T-helper 1 cell (primary cell): ENCODE results near the gene DYNC1H1.
A peak's percentile ranks its signal among the peaks of the same experiment; 100 is the strongest.

Source experiments
- DNase-seq, 5 donors: peaks; one replicate each; pipeline ENCODE4 v3.0.0-alpha.2; 2012 to 2020

Gene DYNC1H1

GRCh38 chr14:102005336-102005735 lies 41.0 kb downstream of the DYNC1H1 start:
- DNase-seq, result no peak

- no peak for DNase-seq
Measured at GRCh38 chr14:102007916-102008418, 43.6 kb downstream of the DYNC1H1 start.

GRCh38 chr14:102008891-102009290 lies 44.5 kb downstream of the DYNC1H1 start:
- no peak for DNase-seq

DNA sequence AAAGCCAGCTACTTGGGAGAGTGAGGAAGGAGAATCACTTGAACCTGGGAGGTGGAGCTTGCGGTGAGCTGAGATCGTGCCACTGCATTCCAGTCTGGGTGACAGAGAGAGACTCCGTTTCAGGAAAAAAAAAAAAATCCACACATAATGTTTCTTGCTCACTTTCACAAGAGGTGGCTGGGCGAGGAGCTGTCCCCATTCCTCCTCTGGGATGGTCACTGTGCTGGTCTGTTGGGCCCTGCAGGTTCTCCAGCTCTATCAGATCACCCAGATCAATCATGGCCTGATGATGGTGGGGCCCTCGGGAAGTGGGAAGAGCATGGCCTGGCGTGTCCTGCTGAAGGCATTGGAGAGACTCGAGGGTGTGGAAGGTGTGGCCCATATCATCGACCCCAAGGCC lies 47.3 kb downstream of the DYNC1H1 start:
- no peak for DNase-seq

DNA sequence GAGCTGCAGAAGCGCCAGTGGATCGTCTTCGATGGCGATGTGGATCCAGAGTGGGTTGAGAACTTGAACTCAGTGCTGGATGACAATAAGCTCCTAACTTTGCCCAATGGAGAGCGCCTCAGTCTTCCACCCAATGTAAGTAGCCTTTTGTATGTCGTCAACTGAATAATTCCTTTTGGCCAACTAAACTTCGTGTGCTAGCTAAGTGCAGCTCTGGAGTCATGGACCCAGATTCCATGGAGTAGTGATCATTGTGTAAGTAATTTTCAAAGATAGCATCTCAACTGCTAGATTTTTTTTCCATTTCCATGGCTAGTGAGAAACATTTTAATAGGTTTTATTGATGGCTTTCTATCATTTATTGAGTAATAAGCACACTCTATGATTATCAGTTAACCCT lies 48.0 kb downstream of the DYNC1H1 start:
- no peak for DNase-seq

DNA sequence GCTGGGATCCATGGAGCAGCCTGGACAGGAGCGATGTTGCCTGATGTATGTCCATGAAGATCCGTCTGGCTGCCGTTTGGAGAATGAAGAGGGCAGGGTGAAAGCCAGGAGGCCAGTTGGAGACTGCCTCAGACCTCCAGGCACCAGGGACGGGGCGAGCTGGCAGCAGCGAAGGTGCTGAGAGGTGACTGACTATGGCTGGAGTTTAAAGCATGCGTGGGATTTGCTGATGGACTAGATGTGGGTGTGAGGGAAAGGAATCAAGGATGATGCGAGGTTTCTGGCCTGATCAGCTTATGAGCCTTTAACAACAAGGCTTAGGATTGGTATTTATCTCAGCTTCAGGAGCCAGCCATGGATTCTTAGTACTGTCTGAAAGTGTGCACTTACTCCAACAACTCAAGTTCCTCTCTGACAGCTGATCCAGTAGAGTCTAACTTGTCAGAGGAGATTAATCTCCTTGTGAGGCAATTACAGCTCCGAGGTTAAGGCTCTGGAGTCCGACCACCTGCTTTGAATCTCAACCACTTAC lies 49.4 kb downstream of the DYNC1H1 start:
- DNase-seq, result no peak

DNA sequence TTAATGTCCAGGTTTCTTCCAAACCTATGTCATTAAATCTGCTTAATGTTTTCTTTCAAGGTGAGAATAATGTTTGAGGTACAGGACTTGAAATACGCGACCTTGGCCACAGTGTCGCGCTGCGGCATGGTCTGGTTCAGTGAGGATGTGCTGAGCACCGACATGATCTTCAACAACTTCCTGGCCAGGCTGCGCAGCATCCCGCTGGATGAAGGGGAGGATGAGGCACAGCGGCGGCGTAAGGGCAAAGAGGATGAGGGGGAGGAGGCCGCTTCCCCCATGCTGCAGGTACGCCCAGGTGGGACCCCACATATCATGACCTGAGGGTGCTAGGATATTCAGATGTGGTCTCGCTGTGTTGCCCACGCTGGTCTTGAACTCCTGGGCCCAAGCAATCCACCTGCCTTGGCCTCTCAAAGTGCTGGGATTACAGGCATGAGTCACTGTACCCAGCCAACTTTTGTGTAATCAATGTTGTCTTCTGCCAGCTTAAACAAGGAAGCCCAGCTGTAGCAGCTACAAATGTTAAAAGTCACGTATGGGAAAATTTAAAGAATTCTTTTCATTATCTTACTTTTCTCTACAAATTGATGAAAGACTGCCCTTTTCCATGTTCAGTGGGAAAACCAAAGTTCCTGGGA lies 50.8 kb downstream of the DYNC1H1 start:
- no peak for DNase-seq

GRCh38 chr14:102015771-102016170 lies 51.4 kb downstream of the DYNC1H1 start:
- DNase-seq, result no peak

DNA sequence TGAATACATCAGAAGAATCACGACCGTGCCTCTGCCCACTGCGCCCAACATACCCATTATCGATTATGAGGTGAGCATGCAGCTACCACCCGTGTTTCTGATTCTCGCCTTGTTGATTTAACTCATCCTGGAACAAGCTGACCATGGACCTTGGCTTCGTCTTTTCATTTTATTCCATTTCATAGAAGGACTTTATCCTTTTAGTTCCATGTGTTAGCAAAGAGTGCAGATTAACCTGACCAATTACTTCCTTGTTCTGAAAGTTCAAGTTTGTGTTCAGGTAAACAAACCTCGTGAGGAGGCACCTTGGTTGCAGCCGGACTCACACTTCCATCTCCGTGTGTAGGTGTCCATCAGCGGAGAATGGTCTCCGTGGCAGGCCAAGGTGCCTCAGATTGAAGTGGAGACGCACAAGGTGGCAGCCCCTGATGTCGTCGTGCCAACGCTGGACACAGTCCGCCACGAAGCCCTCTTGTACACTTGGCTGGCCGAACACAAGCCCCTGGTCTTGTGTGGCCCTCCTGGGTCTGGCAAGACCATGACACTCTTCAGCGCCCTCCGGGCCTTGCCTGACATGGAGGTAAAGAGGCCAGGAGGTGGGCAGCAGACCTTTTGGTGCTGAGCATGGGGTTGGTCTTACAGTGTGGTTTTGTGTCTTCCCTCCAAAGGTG lies 52.2 kb downstream of the DYNC1H1 start:
- DNase-seq, result no peak

- DNase-seq, result no peak
Measured at GRCh38 chr14:102018251-102018650, 53.9 kb downstream of the DYNC1H1 start.

DNA sequence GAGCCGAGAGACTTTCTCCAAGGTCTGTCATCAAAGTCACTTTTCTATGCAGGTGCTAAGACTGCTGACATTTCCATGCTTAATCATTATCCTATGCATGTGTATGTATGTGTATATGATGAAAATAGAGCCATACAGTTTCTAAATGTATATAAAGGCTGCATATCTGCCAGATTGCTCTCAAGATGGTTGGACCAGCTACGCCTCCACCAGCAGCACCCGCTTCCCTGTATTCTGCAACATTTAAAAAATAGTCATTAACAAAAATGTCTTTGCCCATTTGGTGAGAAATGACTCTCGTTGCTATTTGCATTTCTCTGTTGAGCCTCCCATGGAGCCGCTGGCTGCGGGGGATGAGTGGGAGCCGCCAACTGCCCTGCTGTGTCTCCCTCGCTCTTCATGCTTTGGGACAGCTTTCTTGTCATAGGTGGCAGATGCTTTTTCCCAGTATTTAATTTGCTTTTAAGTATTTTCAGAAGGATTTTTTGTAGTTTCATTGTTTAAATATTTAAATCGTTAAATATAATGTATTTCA lies 54.7 kb downstream of the DYNC1H1 start:
- no peak for DNase-seq

- peak in 1 of 5 donors; percentile 81 for DNase-seq
Measured at GRCh38 chr14:102020058-102020971, 55.9 kb downstream of the DYNC1H1 start.

DNA sequence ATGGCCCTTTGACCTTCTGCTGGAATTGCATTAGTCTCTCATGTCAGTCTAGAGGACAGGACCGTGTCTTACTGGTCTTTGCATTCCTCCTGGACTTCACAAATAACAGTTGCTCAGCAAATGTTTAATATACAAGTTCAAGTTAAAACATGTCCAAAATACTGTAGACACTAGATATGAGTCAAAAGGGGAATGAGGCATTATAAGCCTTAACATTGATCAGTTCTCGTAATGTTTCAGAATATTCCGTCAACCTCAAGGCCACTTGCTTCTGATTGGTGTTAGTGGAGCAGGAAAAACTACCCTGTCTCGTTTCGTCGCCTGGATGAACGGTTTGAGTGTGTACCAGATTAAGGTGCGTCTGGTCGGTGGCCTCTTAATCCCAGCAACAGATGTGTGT lies 62.6 kb downstream of the DYNC1H1 start:
- no peak for DNase-seq

DNA sequence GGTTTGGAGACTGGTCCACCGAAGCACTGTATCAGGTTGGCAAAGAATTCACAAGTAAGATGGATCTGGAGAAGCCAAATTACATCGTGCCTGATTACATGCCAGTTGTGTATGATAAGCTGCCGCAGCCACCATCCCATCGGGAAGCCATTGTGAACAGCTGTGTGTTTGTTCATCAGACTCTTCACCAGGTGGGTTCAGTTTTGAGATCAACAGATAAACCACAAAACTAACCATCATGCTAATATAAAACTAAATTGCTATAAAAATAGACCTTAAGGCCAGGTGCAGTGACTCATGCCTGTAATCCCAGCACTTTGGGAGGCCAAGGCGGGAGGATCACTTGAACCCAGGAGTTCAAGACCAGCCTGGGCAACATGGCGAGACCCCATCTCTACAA lies 63.6 kb downstream of the DYNC1H1 start:
- DNase-seq, result no peak

- no peak for DNase-seq
Measured at GRCh38 chr14:102028733-102029132, 64.4 kb downstream of the DYNC1H1 start.

DNA sequence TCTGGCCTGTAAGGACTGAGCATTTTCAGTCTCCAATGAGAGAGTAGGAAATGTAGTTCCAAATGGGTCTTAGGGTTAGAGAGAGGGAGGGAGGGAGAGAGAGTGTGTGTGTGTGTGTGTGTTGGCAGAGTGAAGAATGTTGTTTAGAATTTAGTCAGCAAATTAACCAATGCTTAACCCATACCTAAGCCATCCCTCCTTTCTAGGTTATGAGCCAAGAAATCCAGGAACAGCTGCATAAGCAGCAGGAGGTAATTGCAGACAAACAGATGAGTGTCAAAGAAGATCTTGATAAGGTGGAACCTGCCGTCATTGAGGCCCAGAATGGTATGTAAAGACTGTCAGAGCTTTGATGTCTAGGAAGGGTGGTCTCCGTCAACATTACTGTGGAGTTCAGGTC lies 65.6 kb downstream of the DYNC1H1 start:
- no peak for DNase-seq

- DNase-seq, result no peak
Measured at GRCh38 chr14:102033241-102033640, 68.9 kb downstream of the DYNC1H1 start.

- DNase-seq, result no peak
Measured at GRCh38 chr14:102034301-102034700, 69.9 kb downstream of the DYNC1H1 start.

- DNase-seq, result no peak
Measured at GRCh38 chr14:102035914-102036313, 71.5 kb downstream of the DYNC1H1 start.

GRCh38 chr14:102037686-102038085 lies 73.3 kb downstream of the DYNC1H1 start:
- DNase-seq, result no peak

DNA sequence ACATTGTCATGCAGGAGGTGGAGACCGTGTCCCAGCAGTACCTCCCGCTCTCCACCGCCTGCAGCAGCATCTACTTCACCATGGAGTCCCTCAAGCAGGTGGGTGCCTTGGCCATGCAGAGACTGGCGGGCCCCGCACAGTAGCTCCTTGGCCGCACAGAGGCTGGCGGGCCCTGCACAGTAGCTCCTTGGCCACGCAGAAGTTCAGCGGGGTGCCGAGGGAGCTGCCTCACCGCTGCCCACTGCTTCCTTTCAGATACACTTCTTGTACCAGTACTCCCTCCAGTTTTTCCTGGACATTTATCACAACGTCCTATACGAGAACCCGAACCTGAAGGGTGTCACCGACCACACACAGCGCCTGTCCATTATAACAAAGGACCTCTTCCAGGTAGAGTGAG lies 74.8 kb downstream of the DYNC1H1 start:
- DNase-seq, result no peak

DNA sequence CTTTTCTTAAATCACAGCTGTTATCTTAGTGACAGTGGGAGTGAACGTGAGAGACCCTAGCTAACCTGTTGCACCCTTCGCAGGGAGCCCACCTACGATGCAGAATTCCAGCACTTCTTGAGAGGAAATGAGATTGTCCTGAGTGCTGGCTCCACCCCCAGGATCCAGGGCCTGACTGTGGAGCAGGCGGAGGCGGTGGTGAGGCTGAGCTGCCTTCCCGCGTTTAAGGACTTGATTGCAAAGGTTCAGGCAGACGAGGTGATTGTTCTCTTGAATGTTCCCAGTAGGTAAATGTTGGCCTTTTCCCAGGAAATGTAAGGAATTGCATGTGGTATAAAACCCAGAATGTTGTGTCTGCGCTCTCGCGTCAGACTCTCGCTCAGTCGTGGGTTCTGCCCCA lies 75.8 kb downstream of the DYNC1H1 start:
- no peak for DNase-seq

GRCh38 chr14:102042699-102043098 lies 78.3 kb downstream of the DYNC1H1 start:
- no peak for DNase-seq
